A549 treated with ZK216348 at 1 μM for 4 hours (cell line): ENCODE data around the gene SLC7A6. TPM values are rescaled to one million over a fixed set of nuclear protein-coding genes. Genes with fewer than 3 reads are reported as not detected.

ENCODE experiments used
- total RNA-seq: library from RNA; stranded (reverse); fragments of 200-300 nt; extraction: Qiagen RNA extraction; gene quantifications from 5 replicates; pipeline ENCODE4 v1.2.3, GENCODE V29; 2022; ENCODE audit warnings: low read depth

SLC7A6 gene
- 24.7 to 35.4 TPM (median 30.5 TPM) in 5 replicates for total RNA-seq

DNA sequence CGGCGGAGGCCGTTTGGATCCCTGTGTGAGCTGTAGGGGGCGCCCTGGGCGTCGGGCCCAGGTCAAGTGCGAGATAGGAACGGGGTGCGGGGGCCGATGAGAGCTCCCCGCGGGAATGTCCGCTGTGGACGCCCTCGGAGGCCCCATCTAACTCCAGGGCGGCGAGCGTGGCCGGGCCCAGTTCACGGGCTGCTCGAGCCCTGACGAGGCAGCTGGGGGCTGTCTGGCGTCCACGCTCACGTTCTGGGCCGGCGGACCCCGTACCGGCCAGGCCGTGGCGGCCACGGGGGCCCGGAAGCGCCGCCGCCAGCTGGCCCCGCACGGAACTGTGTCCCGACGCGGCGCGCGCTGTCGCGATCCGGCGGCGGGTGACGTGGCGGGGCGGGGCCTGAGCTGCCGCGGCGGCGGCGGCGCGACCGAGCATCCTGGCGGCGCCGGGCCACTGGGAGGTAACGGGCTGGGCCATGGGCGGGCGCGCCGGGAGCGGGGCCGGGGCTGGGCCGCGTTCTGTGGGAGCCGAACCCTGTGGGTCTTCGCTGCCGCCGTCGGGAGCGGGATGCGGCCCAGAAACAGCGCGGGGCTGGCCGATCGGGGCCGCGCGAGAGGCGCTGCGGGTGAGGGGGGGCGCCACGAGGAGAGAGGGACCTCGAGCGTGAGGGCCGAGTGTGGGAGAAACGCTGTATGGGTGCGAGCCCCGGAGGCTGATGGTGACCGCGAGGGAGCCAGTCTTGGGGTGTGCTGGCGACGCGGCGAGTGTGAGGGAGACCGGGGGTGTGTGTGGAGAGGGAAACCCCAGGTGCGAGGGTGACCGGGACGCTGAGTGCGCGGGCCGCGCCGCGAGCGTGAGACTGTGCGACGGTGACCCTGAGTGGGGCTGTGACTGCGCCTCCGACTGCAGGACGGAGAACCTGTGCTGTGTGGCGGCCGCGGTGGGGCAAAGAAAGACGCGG lies at the start of gene SLC7A6:
SLC7A6 (plus strand) TSS at position 399 of the 950 bp plus-strand sequence. CDS start 10,201 bp downstream, outside the sequence.

DNA sequence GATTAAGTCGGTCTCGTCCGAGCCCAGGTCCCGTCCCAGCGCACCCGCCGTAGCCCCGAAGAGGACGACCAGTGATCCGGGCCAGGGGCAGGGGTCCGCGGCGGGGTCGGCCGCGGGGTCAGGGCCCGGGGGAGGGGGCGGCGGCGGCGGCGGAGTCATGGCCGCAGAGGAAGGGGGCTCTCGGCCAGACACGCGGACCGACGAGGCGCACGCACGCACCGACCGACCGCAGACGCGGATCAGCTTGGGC lies 28.5 kb upstream of the SLC7A6 start, which contains the start of gene ESRP2:
ESRP2 (minus strand) TSS at position 241 of the 250 bp plus-strand sequence; CDS start at position 159, 82 bp downstream.

DNA sequence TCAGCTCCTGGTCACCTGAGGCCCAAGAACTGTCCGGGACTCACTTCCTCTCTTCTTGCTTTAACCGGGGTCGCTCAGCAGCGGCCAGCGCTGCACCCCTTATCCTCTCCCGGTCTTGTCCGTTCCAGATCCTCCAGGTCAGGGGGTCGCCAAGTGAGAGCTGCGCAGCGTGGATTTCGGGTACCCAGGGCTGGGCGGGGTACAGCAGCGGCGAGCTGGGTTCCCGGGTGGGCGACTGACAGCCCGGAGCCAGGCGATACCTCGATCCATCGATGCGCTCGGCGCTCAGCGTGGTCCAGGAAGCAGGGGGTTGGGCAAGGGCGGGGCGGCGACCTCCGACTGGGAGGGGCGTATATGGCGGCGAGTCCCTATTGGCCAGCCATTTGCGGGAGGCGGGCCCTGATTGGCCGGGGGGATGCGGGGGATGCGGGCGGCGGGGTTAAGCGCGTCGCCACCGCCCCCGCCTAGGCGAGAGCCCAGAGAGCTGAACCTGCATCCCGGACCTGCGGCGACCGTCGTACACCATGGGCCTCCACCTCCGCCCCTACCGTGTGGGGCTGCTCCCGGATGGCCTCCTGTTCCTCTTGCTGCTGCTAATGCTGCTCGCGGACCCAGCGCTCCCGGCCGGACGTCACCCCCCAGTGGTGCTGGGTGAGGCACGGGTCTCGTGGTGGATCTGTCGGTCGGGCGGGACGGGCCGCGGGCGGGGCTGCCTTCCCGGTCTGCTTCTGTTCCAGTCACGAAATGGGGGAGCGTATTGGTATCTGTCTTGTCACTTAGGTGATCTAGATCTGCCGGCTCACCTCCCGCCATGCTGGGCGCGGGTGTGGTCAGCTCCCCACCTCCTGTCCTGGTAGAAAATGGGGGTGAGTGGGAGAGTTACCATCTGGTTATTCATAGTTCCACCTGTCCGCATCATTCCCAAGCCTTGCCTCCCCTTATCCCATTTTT lies 19.1 kb upstream of the SLC7A6 start, which contains the start of gene PLA2G15:
PLA2G15 (plus strand) TSS at position 471 of the 951 bp plus-strand sequence; CDS start at position 525, 54 bp downstream.

DNA sequence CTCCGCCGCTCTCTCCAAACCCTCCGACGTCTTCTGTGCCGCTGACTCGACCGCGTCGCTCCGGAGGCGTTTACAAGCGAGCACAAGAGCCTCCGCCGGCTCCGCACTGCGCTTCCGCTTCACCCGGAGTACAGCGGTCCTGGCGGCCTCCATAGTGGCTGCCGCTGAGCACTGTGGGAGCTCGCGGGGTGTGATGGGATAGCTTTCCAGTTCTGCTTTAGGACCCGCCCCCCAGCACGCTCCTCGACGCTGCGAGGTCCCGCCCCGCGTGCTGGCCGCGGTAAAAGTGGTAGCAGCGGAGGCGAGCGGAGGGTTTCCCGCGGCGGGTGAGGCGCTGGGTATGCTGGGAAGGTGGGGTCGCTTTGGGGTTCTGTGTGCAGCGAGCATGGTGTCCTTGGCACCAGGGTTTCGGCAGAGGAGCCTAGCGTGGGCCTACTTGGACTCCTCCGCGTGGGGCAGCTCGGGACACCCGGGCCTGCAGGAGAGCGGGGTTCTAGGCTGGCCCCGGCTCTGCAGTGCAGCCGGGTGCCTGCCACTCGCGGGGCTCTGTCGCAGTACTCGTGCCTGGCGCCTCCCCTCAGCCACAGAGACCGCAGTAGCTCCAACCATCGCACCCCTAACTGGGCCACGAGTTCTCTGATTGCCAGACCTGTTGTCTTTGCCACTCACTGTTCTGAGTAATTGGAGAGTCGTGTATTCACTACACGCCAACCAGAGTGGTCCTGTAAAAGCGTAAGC lies 46.6 kb downstream of the SLC7A6 start, which contains the start of the genes PRMT7 and SLC7A6OS:
PRMT7 (plus strand) TSS at position 246 of the 738 bp plus-strand sequence. CDS start 4,961 bp downstream, outside the sequence.
SLC7A6OS (minus strand) TSS at position 173 of the 738 bp plus-strand sequence; CDS start at position 153, 20 bp downstream.

Other genes starting within 250 kb of the SLC7A6 start
- gene DPEP2NB, start 248.6 kb upstream of the SLC7A6 start, total RNA-seq: not detected in 5 replicates
- 14.9 to 20.1 TPM (median 18.7 TPM) in 5 replicates for gene DDX28, start 241.3 kb upstream of the SLC7A6 start, total RNA-seq
- 14.9 to 20.0 TPM (median 16.7 TPM) in 5 replicates for gene DUS2, start 241.2 kb upstream of the SLC7A6 start, total RNA-seq
- gene NFATC3, start 179.2 kb upstream of the SLC7A6 start, total RNA-seq: 11.4 to 18.0 TPM (median 15.3 TPM) in 5 replicates
- 0.06 to 0.40 TPM (median 0.15 TPM) in 5 replicates for gene ESRP2, start 28.4 kb upstream of the SLC7A6 start, total RNA-seq
- 11.0 to 16.4 TPM (median 14.7 TPM) in 5 replicates for gene PLA2G15, start 19.2 kb upstream of the SLC7A6 start, total RNA-seq
- 11.0 to 14.3 TPM (median 11.8 TPM) in 5 replicates for gene SLC7A6OS, start 46.4 kb downstream of the SLC7A6 start, total RNA-seq
- 22.6 to 35.5 TPM (median 30.5 TPM) in 5 replicates for gene PRMT7, start 46.5 kb downstream of the SLC7A6 start, total RNA-seq
- gene SMPD3, start 184.0 kb downstream of the SLC7A6 start, total RNA-seq: 0.08 to 0.33 TPM (median 0.15 TPM) in 5 replicates